GF-D8 (cell line): ENCODE measurements around the gene KIFC1.

Experiments used
- DNase-seq: peaks from one replicate; lab custom pipeline; 2025; lab: John Stamatoyannopoulos, UW

The KIFC1 gene

GRCh38 chr6:33441457-33441856, 49.8 kb downstream of the KIFC1 start:
- DNase-seq = no peak

- DNase-seq = no peak
These were observed 50.7 kb downstream of the KIFC1 start for GRCh38 chr6:33442283-33442682.

- DNase-seq = no peak
These were observed 51.4 kb downstream of the KIFC1 start for GRCh38 chr6:33443025-33443424.

- no peak for DNase-seq
These were observed 52.2 kb downstream of the KIFC1 start for GRCh38 chr6:33443619-33444504.

- DNase-seq = peak; percentile 46
These were observed 53.5 kb downstream of the KIFC1 start for GRCh38 chr6:33445119-33445603.

- no peak for DNase-seq
These were observed 54.7 kb downstream of the KIFC1 start for GRCh38 chr6:33446356-33446755.

GRCh38 chr6:33450434-33450833, 58.8 kb downstream of the KIFC1 start:
- DNase-seq = peak; percentile 45

GRCh38 chr6:33451606-33452005, 60.0 kb downstream of the KIFC1 start:
- no peak for DNase-seq

GRCh38 chr6:33452496-33452895, 60.9 kb downstream of the KIFC1 start:
- no peak for DNase-seq

GRCh38 chr6:33453393-33454008, 61.9 kb downstream of the KIFC1 start:
- DNase-seq = no peak

- DNase-seq = peak; percentile 89
These were observed 62.7 kb downstream of the KIFC1 start, which contains the start of gene ZBTB9 for GRCh38 chr6:33454009-33454946. ZBTB9 (plus strand) TSS chr6:33454576; CDS start chr6:33455101, 525 bp downstream.

GRCh38 chr6:33455051-33455450, 63.4 kb downstream of the KIFC1 start:
- DNase-seq = no peak

GRCh38 chr6:33456156-33456555, 64.5 kb downstream of the KIFC1 start:
- DNase-seq = no peak

- DNase-seq = no peak
These were observed 67.1 kb downstream of the KIFC1 start for GRCh38 chr6:33458676-33459075.

- no peak for DNase-seq
These were observed 67.6 kb downstream of the KIFC1 start for GRCh38 chr6:33459226-33459625.
